CD1c-positive myeloid dendritic cell (primary cell): ENCODE measurements around the gene VDR.

ENCODE experiments used
- DNase-seq: peaks from one replicate; pipeline ENCODE4 v3.0.0-alpha.2; 2016; ENCODE audit errors: extremely low spot score

The VDR gene

DNA sequence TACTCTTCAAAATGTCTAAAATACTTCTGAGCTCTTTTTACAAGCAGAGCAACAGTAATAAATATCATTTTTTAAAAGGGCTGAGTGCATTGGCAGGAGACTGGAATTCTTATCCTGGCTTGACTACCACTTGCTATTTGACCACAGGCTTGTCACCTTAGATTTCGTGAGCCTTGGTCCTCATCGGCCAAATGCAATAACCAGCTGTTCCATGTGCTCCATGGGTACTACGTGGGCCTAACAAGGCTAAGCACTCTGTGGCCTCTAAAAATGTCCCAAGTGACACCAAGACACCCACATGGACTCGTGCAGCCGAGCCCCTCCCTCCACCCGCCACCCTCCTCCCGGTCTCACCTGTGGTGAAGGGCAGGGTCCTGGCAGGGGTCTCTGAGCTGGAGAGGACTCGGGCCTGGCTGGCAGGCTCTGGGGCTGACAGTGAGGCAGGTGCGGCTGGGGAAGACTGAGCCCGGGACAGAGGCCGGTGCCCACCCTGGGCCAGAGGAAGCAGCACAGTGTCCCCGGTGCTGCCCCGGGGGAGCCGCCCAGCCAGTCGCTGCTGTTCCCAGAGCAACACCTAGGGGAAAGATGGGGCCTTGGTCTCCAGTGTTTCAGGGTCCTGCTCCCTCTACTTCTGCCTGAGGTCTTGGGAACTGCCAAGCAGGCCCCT, 111.6 kb downstream of the VDR start:
- no peak for DNase-seq

DNA sequence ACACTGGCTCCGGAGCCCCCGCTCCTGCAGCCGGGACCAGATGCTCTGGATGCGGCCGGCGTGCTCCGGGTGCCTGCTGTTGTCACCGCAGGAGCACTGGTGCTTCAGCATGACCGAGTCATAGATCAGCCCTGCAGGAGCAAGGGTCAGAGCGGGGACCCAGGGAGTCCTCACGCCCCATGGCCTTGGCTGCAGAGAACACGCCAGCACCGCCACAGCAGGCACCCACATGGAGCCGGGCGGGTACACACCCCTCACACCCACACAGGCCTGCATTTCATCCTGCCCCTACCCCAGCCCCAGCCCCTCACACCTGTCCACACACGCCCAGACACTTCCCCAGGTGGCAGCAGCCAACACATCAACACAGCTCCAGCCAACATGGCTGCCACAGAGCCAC, 112.9 kb downstream of the VDR start:
- DNase-seq = no peak
